RPMI7951 (cell line): ENCODE results near the gene PPP1R26. TPM values are rescaled to one million over a fixed set of nuclear protein-coding genes. Genes with fewer than 3 reads are reported as not detected.
A peak's percentile ranks its signal among the peaks of the same experiment; 100 is the strongest.

Experiments
- DNase-seq: peaks from one replicate; pipeline ENCODE4 v3.0.0-alpha.2; 2012; ENCODE audit warnings: low read depth
- total RNA-seq: library from RNA; depleted of rRNA; stranded (reverse); fragments of >200 nt; shearing (Covaris generic); gene quantifications from 2 replicates; pipeline ENCODE4 v1.2.3, GENCODE V29; 2014

The PPP1R26 gene
- total RNA-seq, 1 experiment from 2014 or later = 0.24 TPM

GRCh38 chr9:135489188-135489906 lies 9.8 kb downstream of the PPP1R26 start:
- no peak for DNase-seq

- DNase-seq = no peak
Measured at GRCh38 chr9:135490166-135490870, 10.7 kb downstream of the PPP1R26 start.

- no peak for DNase-seq
Measured at GRCh38 chr9:135490980-135491464, 11.4 kb downstream of the PPP1R26 start.

GRCh38 chr9:135491764-135492163 lies 12.2 kb downstream of the PPP1R26 start:
- no peak for DNase-seq

GRCh38 chr9:135492886-135493669 lies 13.5 kb downstream of the PPP1R26 start:
- DNase-seq = no peak

GRCh38 chr9:135494791-135495559 lies 15.4 kb downstream of the PPP1R26 start:
- DNase-seq = no peak

- DNase-seq = no peak
Measured at GRCh38 chr9:135498381-135499126, 19.0 kb downstream of the PPP1R26 start.

- DNase-seq = peak; percentile 74
Measured at GRCh38 chr9:135499326-135500070, 19.9 kb downstream of the PPP1R26 start.

- DNase-seq = no peak
Measured at GRCh38 chr9:135500071-135500524, 20.5 kb downstream of the PPP1R26 start.

GRCh38 chr9:135500525-135501260 lies 21.1 kb downstream of the PPP1R26 start, which contains the start of gene MRPS2:
MRPS2 (plus strand) TSS chr9:135500682; CDS start chr9:135500711, 29 bp downstream.
- DNase-seq = peak; percentile 77

- no peak for DNase-seq
Measured at GRCh38 chr9:135501261-135502167, 21.9 kb downstream of the PPP1R26 start.

GRCh38 chr9:135502168-135502872 lies 22.7 kb downstream of the PPP1R26 start:
- no peak for DNase-seq

- DNase-seq = no peak
Measured at GRCh38 chr9:135502873-135503321, 23.3 kb downstream of the PPP1R26 start.

GRCh38 chr9:135503371-135504261 lies 24.0 kb downstream of the PPP1R26 start:
- no peak for DNase-seq

- DNase-seq = peak; percentile 35
Measured at GRCh38 chr9:135504262-135505243, 25.0 kb downstream of the PPP1R26 start.
